H9 (cell line): ENCODE data around the gene RBM14. TPM values are rescaled to one million over a fixed set of nuclear protein-coding genes. Genes with fewer than 3 reads are reported as not detected.

Experiments
- DNase-seq: peaks from one replicate; pipeline ENCODE4 v3.0.0-alpha.2; 2017
- H2AFZ ChIP-seq: one replicate; pipeline ENCODE4 v1.6.1; 2013; ENCODE audit warnings: mild to moderate bottlenecking, low read length, control low read depth, moderate library complexity
- H2AK5ac ChIP-seq: 2 replicates; pipeline ENCODE4 v1.6.1; 2013; ENCODE audit warnings: low read length, control low read depth, mixed read lengths; ENCODE audit not compliant: insufficient read length
- H2BK120ac ChIP-seq: one replicate; pipeline ENCODE4 v1.6.1; 2013; ENCODE audit warnings: low read depth, mild to moderate bottlenecking, low read length, control low read depth, inconsistent platforms; ENCODE audit not compliant: poor library complexity, severe bottlenecking
- H2BK12ac ChIP-seq: 2 replicates; pipeline ENCODE4 v1.6.1; 2013; ENCODE audit warnings: low read length, control low read depth, mixed read lengths, low read depth; ENCODE audit not compliant: insufficient read length
- H2BK15ac ChIP-seq: 2 replicates; pipeline ENCODE4 v1.6.1; 2013; ENCODE audit warnings: low read depth, low read length, control low read depth
- H2BK20ac ChIP-seq: one replicate; pipeline ENCODE4 v1.6.1; 2013; ENCODE audit warnings: low read depth, mild to moderate bottlenecking, low read length, control low read depth, inconsistent platforms; ENCODE audit not compliant: poor library complexity, severe bottlenecking
- H2BK5ac ChIP-seq: 2 replicates; pipeline ENCODE4 v1.6.1; 2013; ENCODE audit warnings: low read length, control low read depth, mixed read lengths; ENCODE audit not compliant: insufficient read length
- H3K14ac ChIP-seq: 2 replicates; pipeline ENCODE4 v1.6.1; 2013; ENCODE audit warnings: low read length, control low read depth; ENCODE audit not compliant: insufficient read depth
- H3K18ac ChIP-seq: 2 replicates; pipeline ENCODE4 v1.6.1; 2013; ENCODE audit warnings: low read depth, mild to moderate bottlenecking, mixed read lengths, low read length, control low read depth; ENCODE audit not compliant: insufficient read length
- H3K23ac ChIP-seq: 2 replicates; pipeline ENCODE4 v1.6.1; 2013; ENCODE audit warnings: low read length, control low read depth, mixed read lengths, low read depth; ENCODE audit not compliant: insufficient read length
- H3K23me2 ChIP-seq: 2 replicates; pipeline ENCODE4 v1.6.1; 2013; ENCODE audit warnings: low read depth, mild to moderate bottlenecking, mixed read lengths, low read length, control low read depth; ENCODE audit not compliant: insufficient read length, poor library complexity, severe bottlenecking
- H3K27ac ChIP-seq: 2 replicates; pipeline ENCODE4 v1.5.1; 2013; ENCODE audit warnings: low read length, control low read depth, mixed read lengths, low read depth; ENCODE audit not compliant: insufficient read length
- H3K27me3 ChIP-seq: 2 replicates; pipeline ENCODE4 v1.6.1; 2013; ENCODE audit warnings: low read length, control low read depth, inconsistent platforms; ENCODE audit not compliant: insufficient read depth
- H3K4ac ChIP-seq: 2 replicates; pipeline ENCODE4 v1.6.1; 2013; ENCODE audit warnings: low read depth, mild to moderate bottlenecking, control low read depth, inconsistent platforms, low read length, moderate library complexity
- H3K4me1 ChIP-seq: 2 replicates; pipeline ENCODE4 v1.6.1; 2013; ENCODE audit warnings: low read length, control low read depth, inconsistent platforms; ENCODE audit not compliant: insufficient read depth
- H3K4me2 ChIP-seq: 2 replicates; pipeline ENCODE4 v1.6.1; 2013; ENCODE audit warnings: low read length, control low read depth, mixed read lengths; ENCODE audit not compliant: insufficient read length, insufficient read depth
- H3K56ac ChIP-seq: 2 replicates; pipeline ENCODE4 v1.6.1; 2013; ENCODE audit warnings: low read depth, mild to moderate bottlenecking, mixed read lengths, low read length, control low read depth; ENCODE audit not compliant: insufficient read length
- H3K79me1 ChIP-seq: 2 replicates; pipeline ENCODE4 v1.6.1; 2013; ENCODE audit warnings: low read depth, mild to moderate bottlenecking, moderate library complexity, low read length, control low read depth, inconsistent platforms; ENCODE audit not compliant: insufficient read depth, poor library complexity, severe bottlenecking
- H3K79me2 ChIP-seq: 2 replicates; pipeline ENCODE4 v1.6.1; 2013; ENCODE audit warnings: low read length, control low read depth, inconsistent platforms; ENCODE audit not compliant: insufficient read depth
- H3K9ac ChIP-seq: 2 replicates; pipeline ENCODE4 v1.6.1; 2013; ENCODE audit warnings: low read length, control low read depth, mixed read lengths; ENCODE audit not compliant: insufficient read length; ENCODE audit errors: extremely low read depth
- H3K9me3 ChIP-seq: one replicate; pipeline ENCODE4 v1.6.1; 2013; ENCODE audit warnings: low read depth, low read length, inconsistent platforms; ENCODE audit not compliant: control insufficient read depth
- H3T11ph ChIP-seq: one replicate; pipeline ENCODE4 v1.6.1; 2013; ENCODE audit warnings: mild to moderate bottlenecking, low read length, control low read depth, inconsistent platforms
- H4K20me1 ChIP-seq: one replicate; pipeline ENCODE4 v1.6.1; 2013; ENCODE audit not compliant: control insufficient read depth, insufficient read length, insufficient read depth
- H4K5ac ChIP-seq: 2 replicates; pipeline ENCODE4 v1.6.1; 2013; ENCODE audit warnings: low read depth, mild to moderate bottlenecking, mixed read lengths, low read length, control low read depth; ENCODE audit not compliant: insufficient read length
- H4K8ac ChIP-seq: replicated peaks from 2 replicates; pipeline ENCODE4 v1.6.1; 2013; ENCODE audit warnings: low read length, control low read depth, mixed read lengths, low read depth; ENCODE audit not compliant: insufficient read length
- H4K91ac ChIP-seq: 2 replicates; pipeline ENCODE4 v1.6.1; 2013; ENCODE audit warnings: low read depth, mild to moderate bottlenecking, moderate library complexity, mixed read lengths, low read length, control low read depth; ENCODE audit not compliant: insufficient read length
- H3K27ac Mint-ChIP-seq, 3 experiments: 2 replicates in 2 of 3; 3 replicates in 1 of 3; pipeline ENCODE4 v1.8.0; 2020 to 2021; ENCODE audit warnings: mixed read lengths in 3 of 3, mild to moderate bottlenecking in 1 of 3, moderate library complexity in 1 of 3
- H3K27me3 Mint-ChIP-seq: 2 replicates; pipeline ENCODE4 v1.8.0; 2021; ENCODE audit warnings: low read depth, mild to moderate bottlenecking, moderate library complexity, mixed read lengths
- H3K36me3 Mint-ChIP-seq, 3 experiments: 2 replicates in 2 of 3; 3 replicates in 1 of 3; pipeline ENCODE4 v1.8.0; 2020 to 2021; ENCODE audit warnings: low read depth in 3 of 3, mixed read lengths in 3 of 3; ENCODE audit not compliant: insufficient read depth in 1 of 3
- H3K4me1 Mint-ChIP-seq, 2 experiments: 2 replicates each; pipeline ENCODE4 v1.8.0; 2020; ENCODE audit warnings: mixed read lengths in 2 of 2
- H3K4me3 Mint-ChIP-seq, 2 experiments: 2 replicates in 1 of 2; 3 replicates in 1 of 2; pipeline ENCODE4 v1.8.0; 2020 to 2021; ENCODE audit warnings: mild to moderate bottlenecking in 2 of 2, mixed read lengths in 2 of 2, moderate library complexity in 1 of 2
- H3K9me3 Mint-ChIP-seq, 2 experiments: 2 replicates in 1 of 2; 3 replicates in 1 of 2; pipeline ENCODE4 v1.8.0; 2020; ENCODE audit warnings: mild to moderate bottlenecking in 2 of 2, mixed read lengths in 2 of 2, moderate library complexity in 1 of 2
- WGBS: extraction: QIAGEN DNeasy Blood & Tissue Kit; methylation state at CpG from one replicate; pipeline ENCODE4 v1.1.7; 2013; ENCODE audit warnings: missing lambda C conversion rate, low lambda C conversion rate, mixed read lengths; ENCODE audit not compliant: insufficient read length; ENCODE audit errors: extremely low coverage; 5-methylcytosine and 5-hydroxymethylcytosine counted together
- total RNA-seq: library from RNA; stranded (reverse); gene quantifications from 2 replicates; pipeline ENCODE4 v1.2.1, GENCODE V29; 2021
- TF ChIP-seq, protein P1 (sequence below): fragments of 200-600 bp; sonication (generic); conservative IDR thresholded peaks from 3 replicates; pipeline ENCODE4 v1.8.0; 2021; ENCODE audit warnings: antibody characterized with exemption, mild to moderate bottlenecking

The RBM14 gene
- total RNA-seq, 1 experiment from 2014 or later: 171 TPM

DNA sequence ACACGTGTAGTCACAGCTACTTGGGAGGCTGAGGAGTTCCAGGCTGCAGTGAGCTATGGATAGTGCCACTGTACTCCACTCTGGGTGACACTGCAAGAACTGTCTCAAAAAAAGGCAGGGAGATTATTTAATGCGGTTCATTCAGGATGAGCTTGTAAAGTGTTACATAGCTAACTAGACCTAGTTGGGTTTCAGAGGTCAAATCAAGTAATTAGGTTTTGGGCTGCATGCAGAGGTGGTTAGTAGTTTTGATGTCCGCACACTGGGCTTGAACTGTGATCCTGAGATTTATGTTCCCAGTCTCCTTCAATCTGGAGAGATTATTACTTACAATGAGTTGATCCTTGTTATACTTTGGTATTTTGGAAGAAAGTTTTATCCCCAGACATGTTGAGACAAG is 20.0 kb downstream of the RBM14 start:
- Histone ChIP-seq H2BK15ac (no peak overlapping the region), H4K20me1 (no peaks in the 10 kb centered on the region), H3K27ac (peak overlapping the region; percentile 30), H3K4me2 (no peak overlapping the region), H3K9ac (no peak overlapping the region), H4K5ac (no peak overlapping the region), H4K8ac (no peak overlapping the region), H4K91ac (no peak overlapping the region), H3K9me3 (no peaks in the 10 kb centered on the region), H3K79me2 (peaks cover 32% of the 10 kb centered on the region), H3K56ac (no peak overlapping the region), H3K79me1 (no peaks in the 10 kb centered on the region), H3T11ph (no peak overlapping the region), H3K18ac (no peak overlapping the region), H2BK5ac (no peak overlapping the region), H2BK20ac (no peak overlapping the region), H3K14ac (no peak overlapping the region), H3K4ac (no peak overlapping the region), H3K23me2 (peaks cover 12% of the 10 kb centered on the region), H2BK120ac (no peak overlapping the region), H3K4me1 (peaks cover 3% of the 10 kb centered on the region), H2AFZ (no peak overlapping the region), H2AK5ac (no peak overlapping the region), H3K23ac (no peak overlapping the region), H2BK12ac (no peak overlapping the region), H3K27me3 (no peaks in the 10 kb centered on the region)
- H3K4me3 Mint-ChIP-seq: no peak overlapping the region
- peaks cover 2% of the 10 kb centered on the region; the same call in 1 of the 2 replicates for H3K27me3 Mint-ChIP-seq
- no CpG with 5 or more reads among the region's 3 CpGs for WGBS
- H3K27ac Mint-ChIP-seq: peak overlapping the region in 1 of 3 experiments; percentile 99; a peak in 3 of 7 replicates
- TF ChIP-seq, protein P1, sequence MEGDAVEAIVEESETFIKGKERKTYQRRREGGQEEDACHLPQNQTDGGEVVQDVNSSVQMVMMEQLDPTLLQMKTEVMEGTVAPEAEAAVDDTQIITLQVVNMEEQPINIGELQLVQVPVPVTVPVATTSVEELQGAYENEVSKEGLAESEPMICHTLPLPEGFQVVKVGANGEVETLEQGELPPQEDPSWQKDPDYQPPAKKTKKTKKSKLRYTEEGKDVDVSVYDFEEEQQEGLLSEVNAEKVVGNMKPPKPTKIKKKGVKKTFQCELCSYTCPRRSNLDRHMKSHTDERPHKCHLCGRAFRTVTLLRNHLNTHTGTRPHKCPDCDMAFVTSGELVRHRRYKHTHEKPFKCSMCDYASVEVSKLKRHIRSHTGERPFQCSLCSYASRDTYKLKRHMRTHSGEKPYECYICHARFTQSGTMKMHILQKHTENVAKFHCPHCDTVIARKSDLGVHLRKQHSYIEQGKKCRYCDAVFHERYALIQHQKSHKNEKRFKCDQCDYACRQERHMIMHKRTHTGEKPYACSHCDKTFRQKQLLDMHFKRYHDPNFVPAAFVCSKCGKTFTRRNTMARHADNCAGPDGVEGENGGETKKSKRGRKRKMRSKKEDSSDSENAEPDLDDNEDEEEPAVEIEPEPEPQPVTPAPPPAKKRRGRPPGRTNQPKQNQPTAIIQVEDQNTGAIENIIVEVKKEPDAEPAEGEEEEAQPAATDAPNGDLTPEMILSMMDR: no peak
- peaks cover 35 to 38% of the 10 kb centered on the region in 2 experiments for H3K4me1 Mint-ChIP-seq
- no peak for DNase-seq
- H3K9me3 Mint-ChIP-seq: no peaks in the 10 kb centered on the region
- peaks cover 34 to 73% (median 53%) of the 10 kb centered on the region in 3 experiments for H3K36me3 Mint-ChIP-seq
